Smooth muscle cell (in vitro differentiated cells): ENCODE measurements around the gene SRGAP3. TPM values are rescaled to one million over a fixed set of nuclear protein-coding genes. Genes with fewer than 3 reads are reported as not detected.

Source experiments
- DNase-seq: peaks from one replicate; lab custom pipeline; 2025; ENCODE audit not compliant: unreplicated experiment; lab: John Stamatoyannopoulos, UW
- H2AFZ ChIP-seq: fragments of 200-600 bp; sonication (generic); 2 replicates; pipeline ENCODE4 v1.6.0; 2016; ENCODE audit warnings: antibody characterized with exemption, low read depth, mild to moderate bottlenecking
- H3F3A ChIP-seq: fragments of 200-600 bp; sonication (generic); 2 replicates; pipeline ENCODE4 v1.6.0; 2017; ENCODE audit warnings: antibody characterized with exemption, low read depth
- H3K27ac ChIP-seq: fragments of 200-600 bp; sonication (generic); 2 replicates; pipeline ENCODE4 v1.5.1; 2016; ENCODE audit warnings: low read depth, mild to moderate bottlenecking
- H3K27me3 ChIP-seq: fragments of 200-600 bp; sonication (generic); 2 replicates; pipeline ENCODE4 v1.6.1; 2016; ENCODE audit warnings: low read depth, mild to moderate bottlenecking
- H3K36me3 ChIP-seq: fragments of 200-600 bp; sonication (generic); 2 replicates; pipeline ENCODE4 v1.5.1; 2016; ENCODE audit warnings: low read depth
- H3K4me1 ChIP-seq: fragments of 200-600 bp; sonication (generic); 2 replicates; pipeline ENCODE4 v1.5.1; 2016; ENCODE audit warnings: low read depth
- H3K4me2 ChIP-seq: fragments of 200-600 bp; sonication (generic); 2 replicates; pipeline ENCODE4 v1.6.0; 2016; ENCODE audit warnings: mild to moderate bottlenecking
- H3K4me3 ChIP-seq: fragments of 200-600 bp; sonication (generic); 2 replicates; pipeline ENCODE4 v1.5.1; 2016; ENCODE audit warnings: mild to moderate bottlenecking
- H3K79me2 ChIP-seq: fragments of 200-600 bp; sonication (generic); 2 replicates; pipeline ENCODE4 v1.6.0; 2016; ENCODE audit warnings: low read depth, mild to moderate bottlenecking
- H3K9ac ChIP-seq: fragments of 200-600 bp; sonication (generic); 2 replicates; pipeline ENCODE4 v1.6.0; 2016; ENCODE audit warnings: low read depth
- H3K9me3 ChIP-seq: fragments of 200-600 bp; sonication (generic); replicated peaks from 2 replicates; pipeline ENCODE4 v1.5.1; 2016; ENCODE audit warnings: low read depth
- H4K20me1 ChIP-seq: fragments of 200-600 bp; sonication (generic); 2 replicates; pipeline ENCODE4 v1.6.0; 2016; ENCODE audit warnings: low read depth
- WGBS: methylation state at CpG from one replicate; pipeline ENCODE4 v1.1.7; 2016; ENCODE audit warnings: low lambda C conversion rate; 5-methylcytosine and 5-hydroxymethylcytosine counted together
- polyA plus RNA-seq: library from polyadenylated mRNA; unstranded; fragments of >200 nt; fragmentation: Nextera tagmentation; extraction: Ambion mirVana; gene quantifications from 2 replicates; pipeline ENCODE4 v1.2.1, GENCODE V29; 2016
- total RNA-seq: library from RNA; depleted of rRNA; stranded (reverse); fragments of >200 nt; gene quantifications from 2 replicates; pipeline ENCODE4 v1.2.3, GENCODE V29; 2014
- TF ChIP-seq, protein P1 (sequence below): fragments of 200-600 bp; sonication (generic); IDR thresholded peaks from 2 replicates; pipeline ENCODE4 v1.5.1; 2017; ENCODE audit warnings: borderline replicate concordance, mild to moderate bottlenecking, antibody characterized with exemption; ENCODE audit not compliant: insufficient read depth, poor library complexity, severe bottlenecking

The SRGAP3 gene
- total and polyA plus RNA-seq, 2 experiments from 2014 or later, result 1.5 to 3.1 TPM

DNA sequence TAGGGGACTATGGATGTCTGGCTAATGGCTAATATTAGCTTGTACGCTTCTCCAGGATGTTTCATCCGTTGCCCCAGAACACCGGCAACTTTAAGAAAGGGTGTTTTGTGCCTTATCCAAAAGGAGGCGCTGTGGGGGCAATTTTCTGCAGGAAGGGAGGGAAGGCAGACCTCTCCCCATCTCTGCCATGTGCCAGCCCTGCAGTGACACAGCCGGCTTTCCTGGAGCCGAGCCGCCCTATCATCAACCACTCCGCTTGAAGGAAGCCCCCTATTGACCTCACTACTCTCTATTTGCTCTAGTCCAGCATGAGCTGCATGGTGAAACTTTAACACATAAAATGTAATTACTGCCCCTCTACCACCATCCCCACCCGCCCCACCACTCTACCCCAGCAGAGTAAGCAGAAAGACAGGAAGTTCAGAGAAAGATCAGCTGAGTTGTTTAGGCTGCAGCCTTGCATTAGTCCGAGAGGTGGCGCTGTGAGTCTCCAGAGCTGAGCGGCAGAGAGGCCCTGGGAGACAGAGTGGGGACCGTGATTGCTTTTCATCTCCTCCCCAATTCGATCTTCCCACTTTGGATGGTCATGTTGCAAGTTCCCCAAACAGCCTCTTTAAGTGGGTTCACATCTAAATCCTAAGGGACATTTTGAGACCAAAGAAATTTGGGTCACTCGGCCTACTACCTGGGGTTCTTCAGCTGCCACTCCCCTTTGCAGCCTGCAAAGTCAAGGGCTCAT is 261.6 kb downstream of the SRGAP3 start:
- Histone ChIP-seq H3K4me1 (peaks cover 5% of the 10 kb centered on the region), H3K79me2 (no peaks in the 10 kb centered on the region), H3K36me3 (no peaks in the 10 kb centered on the region), H4K20me1 (no peaks in the 10 kb centered on the region), H3K4me3 (no peak overlapping the region), H3K27me3 (no peaks in the 10 kb centered on the region), H3K9me3 (no peaks in the 10 kb centered on the region), H3F3A (peaks cover 11% of the 10 kb centered on the region), H3K9ac (no peak overlapping the region), H2AFZ (no peak overlapping the region), H3K4me2 (peak overlapping the region; percentile 67), H3K27ac (peak overlapping the region; percentile 81)
- peak; percentile 30 for DNase-seq
- TF ChIP-seq, protein P1, sequence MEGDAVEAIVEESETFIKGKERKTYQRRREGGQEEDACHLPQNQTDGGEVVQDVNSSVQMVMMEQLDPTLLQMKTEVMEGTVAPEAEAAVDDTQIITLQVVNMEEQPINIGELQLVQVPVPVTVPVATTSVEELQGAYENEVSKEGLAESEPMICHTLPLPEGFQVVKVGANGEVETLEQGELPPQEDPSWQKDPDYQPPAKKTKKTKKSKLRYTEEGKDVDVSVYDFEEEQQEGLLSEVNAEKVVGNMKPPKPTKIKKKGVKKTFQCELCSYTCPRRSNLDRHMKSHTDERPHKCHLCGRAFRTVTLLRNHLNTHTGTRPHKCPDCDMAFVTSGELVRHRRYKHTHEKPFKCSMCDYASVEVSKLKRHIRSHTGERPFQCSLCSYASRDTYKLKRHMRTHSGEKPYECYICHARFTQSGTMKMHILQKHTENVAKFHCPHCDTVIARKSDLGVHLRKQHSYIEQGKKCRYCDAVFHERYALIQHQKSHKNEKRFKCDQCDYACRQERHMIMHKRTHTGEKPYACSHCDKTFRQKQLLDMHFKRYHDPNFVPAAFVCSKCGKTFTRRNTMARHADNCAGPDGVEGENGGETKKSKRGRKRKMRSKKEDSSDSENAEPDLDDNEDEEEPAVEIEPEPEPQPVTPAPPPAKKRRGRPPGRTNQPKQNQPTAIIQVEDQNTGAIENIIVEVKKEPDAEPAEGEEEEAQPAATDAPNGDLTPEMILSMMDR, result peak; percentile 83
- 25% methylated on average over 15 of the region's 15 CpGs for WGBS

DNA sequence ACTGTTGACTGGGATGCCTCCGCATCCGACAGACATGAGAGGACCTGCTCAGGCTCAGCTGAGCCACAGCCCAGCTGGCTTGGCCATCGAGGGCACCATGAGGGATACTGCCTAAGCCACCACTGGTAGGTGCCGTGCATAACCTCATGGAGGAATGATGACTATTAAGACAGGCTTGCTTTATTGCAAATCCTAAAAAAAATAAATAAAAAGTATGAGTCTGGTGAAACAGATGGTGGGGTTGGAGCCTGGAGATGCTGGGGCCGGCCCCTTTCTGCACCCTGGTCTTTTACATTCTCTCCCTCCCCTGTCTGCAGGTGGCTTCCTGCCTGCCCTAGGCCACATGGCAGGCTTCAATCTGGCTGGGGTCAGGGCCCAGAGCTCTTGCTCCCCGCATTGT is 262.2 kb downstream of the SRGAP3 start:
- Histone ChIP-seq H3K4me2 (peak overlapping the region; percentile 67), H3K4me1 (peaks cover 7% of the 10 kb centered on the region), H3K79me2 (no peaks in the 10 kb centered on the region), H3K36me3 (no peaks in the 10 kb centered on the region), H4K20me1 (no peaks in the 10 kb centered on the region), H2AFZ (no peak overlapping the region), H3K27ac (peak overlapping the region; percentile 18), H3K9ac (no peak overlapping the region), H3K4me3 (no peak overlapping the region), H3K27me3 (no peaks in the 10 kb centered on the region), H3K9me3 (no peaks in the 10 kb centered on the region), H3F3A (peaks cover 12% of the 10 kb centered on the region)
- WGBS, result 53% methylated on average over 6 of the region's 6 CpGs
- DNase-seq, result no peak
- TF ChIP-seq, protein P1, result no peak

DNA sequence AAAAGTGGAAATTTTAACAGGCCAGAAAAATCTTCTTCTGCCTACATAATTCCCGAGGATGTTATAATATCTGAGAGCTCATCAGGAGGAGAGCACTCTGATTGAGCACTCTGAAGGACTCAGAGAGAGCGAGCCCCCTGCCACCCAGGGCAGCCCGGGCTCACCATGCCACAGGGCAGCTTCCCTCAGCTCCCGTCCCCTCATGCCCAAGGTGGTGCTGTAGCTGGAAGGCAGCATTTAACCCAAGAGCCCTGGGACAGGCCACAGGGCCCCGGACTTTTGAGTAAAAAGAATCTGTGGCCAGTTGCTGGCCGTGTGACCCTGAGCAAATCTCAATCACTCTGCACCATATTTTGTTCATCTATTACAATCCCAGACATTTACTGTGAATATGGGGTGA is 262.7 kb downstream of the SRGAP3 start:
- Histone ChIP-seq H3K9ac (no peak overlapping the region), H2AFZ (no peak overlapping the region), H3F3A (peaks cover 12% of the 10 kb centered on the region), H3K9me3 (no peaks in the 10 kb centered on the region), H3K27ac (peak overlapping the region; percentile 18), H3K4me2 (no peak overlapping the region), H3K36me3 (no peaks in the 10 kb centered on the region), H3K4me1 (peaks cover 7% of the 10 kb centered on the region), H3K79me2 (no peaks in the 10 kb centered on the region), H3K27me3 (no peaks in the 10 kb centered on the region), H4K20me1 (no peaks in the 10 kb centered on the region), H3K4me3 (no peak overlapping the region)
- WGBS, result 92% methylated on average over 6 of the region's 6 CpGs
- TF ChIP-seq, protein P1, result no peak
- DNase-seq, result no peak

DNA sequence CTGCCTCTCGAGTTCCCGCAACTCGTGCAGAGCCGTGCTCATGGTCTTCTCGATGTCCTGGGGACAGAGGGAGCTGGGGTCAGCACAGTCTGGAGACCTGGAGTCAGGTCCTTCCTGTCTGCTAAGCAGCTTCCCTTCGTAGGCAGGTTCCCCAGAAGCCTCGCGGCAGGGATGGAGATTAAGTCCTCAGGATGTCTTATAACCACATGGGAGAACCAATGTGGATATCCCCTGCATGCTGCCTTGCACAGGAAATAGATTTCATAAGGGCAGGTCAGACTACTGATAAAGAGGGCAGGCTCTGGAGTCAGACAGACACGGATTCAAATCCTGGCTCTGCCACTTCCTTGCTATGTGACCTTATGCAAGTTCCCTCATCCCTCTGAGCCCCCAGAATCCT is 263.6 kb downstream of the SRGAP3 start:
- Histone ChIP-seq H4K20me1 (no peaks in the 10 kb centered on the region), H3K79me2 (no peaks in the 10 kb centered on the region), H3K4me3 (no peak overlapping the region), H3F3A (peaks cover 12% of the 10 kb centered on the region), H3K27ac (no peak overlapping the region), H3K4me2 (no peak overlapping the region), H3K27me3 (no peaks in the 10 kb centered on the region), H2AFZ (no peak overlapping the region), H3K36me3 (no peaks in the 10 kb centered on the region), H3K4me1 (peaks cover 3% of the 10 kb centered on the region), H3K9ac (no peak overlapping the region), H3K9me3 (no peaks in the 10 kb centered on the region)
- TF ChIP-seq, protein P1, result no peak
- WGBS, result 83% methylated on average over 9 of the region's 9 CpGs
- no peak for DNase-seq
